OCI-M1 (cell line): ENCODE results near the gene C1orf50.
A peak's percentile ranks its signal among the peaks of the same experiment; 100 is the strongest.
"Not testable (repeated sequence)": the region's sequence is repeated elsewhere in the genome, so short reads cannot be mapped to it uniquely, and the experiment has no call there.

Source experiments
- DNase-seq: peaks from one replicate; lab custom pipeline; 2025; lab: John Stamatoyannopoulos, UW

Gene C1orf50

GRCh38 chr1:42801832-42802473, 34.9 kb downstream of the C1orf50 start:
- no peak for DNase-seq

GRCh38 chr1:42806171-42806570, 39.1 kb downstream of the C1orf50 start:
- DNase-seq, result no peak

GRCh38 chr1:42806593-42806992, 39.5 kb downstream of the C1orf50 start:
- DNase-seq, result no peak

GRCh38 chr1:42807056-42807668, 40.1 kb downstream of the C1orf50 start:
- DNase-seq, result no peak

GRCh38 chr1:42814815-42815214, 47.8 kb downstream of the C1orf50 start:
- DNase-seq, result not testable (repeated sequence)

GRCh38 chr1:42815941-42816584, 49.0 kb downstream of the C1orf50 start:
- peak; percentile 62 for DNase-seq

- peak; percentile 94 for DNase-seq
Measured at GRCh38 chr1:42816585-42817439, 49.8 kb downstream of the C1orf50 start, which contains the start of the genes ERMAP and SVBP. TSS of gene ERMAP (plus strand) at chr1:42817122. CDS start at chr1:42830449, 13,327 bp downstream. TSS of gene SVBP (minus strand) at chr1:42817397. CDS start at chr1:42816544, 853 bp downstream.

GRCh38 chr1:42817440-42817767, 50.4 kb downstream of the C1orf50 start:
- no peak for DNase-seq

- DNase-seq, result peak; percentile 50
Measured at GRCh38 chr1:42817976-42818375, 50.9 kb downstream of the C1orf50 start.

- no peak for DNase-seq
Measured at GRCh38 chr1:42820813-42821212, 53.8 kb downstream of the C1orf50 start.

GRCh38 chr1:42821690-42822089, 54.6 kb downstream of the C1orf50 start:
- no peak for DNase-seq

GRCh38 chr1:42822800-42823392, 55.8 kb downstream of the C1orf50 start:
- peak; percentile 79 for DNase-seq

GRCh38 chr1:42824481-42825035, 57.5 kb downstream of the C1orf50 start:
- no peak for DNase-seq

GRCh38 chr1:42825036-42825851, 58.2 kb downstream of the C1orf50 start:
- DNase-seq, result peak; percentile 96
